Spleen (tissue), 7 donors: ENCODE measurements around the gene TMEM151A.

Experiments used
- POLR2A ChIP-seq, 3 donors: fragments of 450-650 bp; IDR thresholded peaks; one replicate each; pipeline ENCODE4 v1.5.1; 2017; ENCODE audit warnings: antibody characterized with exemption in 3 of 3, mild to moderate bottlenecking in 1 of 3
- TF ChIP-seq, protein P1 (sequence below), 11 experiments: fragments of 200-600 bp in 7 of 11; fragments of 450-650 bp in 4 of 11; sonication (generic) in 4 of 11; IDR thresholded peaks in 8 of 11; conservative IDR thresholded peaks in 3 of 11; 1 replicate in 7 of 11; 2 replicates in 4 of 11; pipeline versions ENCODE4 v1.4.0 to v1.8.0; 2016 to 2021; ENCODE audit warnings: antibody characterized with exemption in 11 of 11, inconsistent platforms in 4 of 11, mild to moderate bottlenecking in 1 of 11
- donor health status: DM: no; HTN: no; CAD: no; lungs with moderate emphysema.
- donor health status: DM: no; HTN: no; CAD: no.
- donor health status: DM: no; HTN: no; CAD: no.

DNA sequence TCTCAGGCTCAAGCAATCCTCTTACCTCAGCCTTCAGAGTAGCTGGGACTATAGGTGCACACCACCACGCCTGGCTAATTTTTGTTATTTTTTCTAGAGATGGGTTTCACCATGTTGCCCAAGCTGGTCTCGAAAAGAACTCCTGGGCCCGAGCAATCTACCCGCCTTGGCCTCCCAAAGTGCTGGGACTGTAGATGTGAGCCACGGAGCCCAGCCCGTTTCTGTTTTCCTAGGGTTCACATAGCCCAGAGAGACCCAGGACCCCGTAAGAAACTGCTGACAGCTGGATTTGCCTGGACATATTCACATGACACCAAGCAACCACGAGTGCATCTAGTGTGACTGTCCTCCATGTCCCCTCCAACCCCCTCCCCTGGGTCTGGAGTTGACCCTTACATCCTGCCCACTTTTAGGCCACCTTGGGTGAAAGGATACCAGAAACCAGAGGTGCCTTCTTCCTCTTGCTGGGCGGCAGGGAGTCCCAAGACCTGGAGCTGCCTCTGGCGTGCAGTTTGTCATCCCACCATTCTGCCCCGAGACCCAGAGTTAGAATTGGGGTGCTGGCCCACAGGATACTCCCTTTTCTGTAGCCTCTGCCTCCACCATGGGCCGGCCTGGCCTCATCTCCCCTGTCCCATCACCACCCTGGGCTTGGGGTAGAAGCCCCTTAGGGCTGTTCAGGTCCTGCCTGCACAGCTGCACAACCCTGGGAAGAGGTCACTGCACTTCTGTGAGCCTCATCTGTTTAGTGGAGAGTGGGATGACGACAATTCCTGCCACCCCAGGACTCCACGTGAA is 48.2 kb downstream of the TMEM151A start:
- TF ChIP-seq, protein P1, sequence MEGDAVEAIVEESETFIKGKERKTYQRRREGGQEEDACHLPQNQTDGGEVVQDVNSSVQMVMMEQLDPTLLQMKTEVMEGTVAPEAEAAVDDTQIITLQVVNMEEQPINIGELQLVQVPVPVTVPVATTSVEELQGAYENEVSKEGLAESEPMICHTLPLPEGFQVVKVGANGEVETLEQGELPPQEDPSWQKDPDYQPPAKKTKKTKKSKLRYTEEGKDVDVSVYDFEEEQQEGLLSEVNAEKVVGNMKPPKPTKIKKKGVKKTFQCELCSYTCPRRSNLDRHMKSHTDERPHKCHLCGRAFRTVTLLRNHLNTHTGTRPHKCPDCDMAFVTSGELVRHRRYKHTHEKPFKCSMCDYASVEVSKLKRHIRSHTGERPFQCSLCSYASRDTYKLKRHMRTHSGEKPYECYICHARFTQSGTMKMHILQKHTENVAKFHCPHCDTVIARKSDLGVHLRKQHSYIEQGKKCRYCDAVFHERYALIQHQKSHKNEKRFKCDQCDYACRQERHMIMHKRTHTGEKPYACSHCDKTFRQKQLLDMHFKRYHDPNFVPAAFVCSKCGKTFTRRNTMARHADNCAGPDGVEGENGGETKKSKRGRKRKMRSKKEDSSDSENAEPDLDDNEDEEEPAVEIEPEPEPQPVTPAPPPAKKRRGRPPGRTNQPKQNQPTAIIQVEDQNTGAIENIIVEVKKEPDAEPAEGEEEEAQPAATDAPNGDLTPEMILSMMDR (IDR thresholded peaks at IDR 0.05 in 8 of 11, conservative IDR thresholded peaks at IDR 0.05 in 3 of 11), result no peak
- TF ChIP-seq POLR2A (IDR thresholded peaks at IDR 0.05), result no peak
